T1000 (cell line): Measurements from ENCODE around the gene MTA1.

ENCODE experiments used
- DNase-seq: peaks from one replicate; lab custom pipeline; 2025; ENCODE audit warnings: mixed read lengths; lab: John Stamatoyannopoulos, UW

MTA1 gene

GRCh38 chr14:105487986-105488777, 68.6 kb downstream of the MTA1 start:
- no peak for DNase-seq

- DNase-seq: no peak
Measured at GRCh38 chr14:105488781-105489541, 69.3 kb downstream of the MTA1 start.

GRCh38 chr14:105489542-105490266, 70.1 kb downstream of the MTA1 start:
- peak; percentile 56 for DNase-seq

- DNase-seq: no peak
Measured at GRCh38 chr14:105490267-105490571, 70.6 kb downstream of the MTA1 start.

- peak; percentile 99 for DNase-seq
Measured at GRCh38 chr14:105490572-105491365, 71.1 kb downstream of the MTA1 start, which contains the start of gene TEDC1. Gene TEDC1, plus strand, starts transcription at chr14:105491246. Its CDS starts 130 bp downstream, at chr14:105491376.

GRCh38 chr14:105491366-105491973, 71.8 kb downstream of the MTA1 start:
- peak; percentile 56 for DNase-seq

GRCh38 chr14:105492031-105492970, 72.7 kb downstream of the MTA1 start:
- no peak for DNase-seq

- no peak for DNase-seq
Measured at GRCh38 chr14:105492971-105493871, 73.6 kb downstream of the MTA1 start.

GRCh38 chr14:105493921-105494605, 74.4 kb downstream of the MTA1 start:
- DNase-seq: no peak

GRCh38 chr14:105494606-105494929, 74.9 kb downstream of the MTA1 start:
- no peak for DNase-seq

GRCh38 chr14:105495101-105495989, 75.7 kb downstream of the MTA1 start:
- no peak for DNase-seq

- no peak for DNase-seq
Measured at GRCh38 chr14:105495990-105496830, 76.6 kb downstream of the MTA1 start.

- DNase-seq: no peak
Measured at GRCh38 chr14:105496831-105497591, 77.4 kb downstream of the MTA1 start.

- DNase-seq: no peak
Measured at GRCh38 chr14:105497671-105498429, 78.2 kb downstream of the MTA1 start.
